DOHH2 (cell line): ENCODE measurements around the gene UTP18.
"Not testable (repeated sequence)": the region's sequence is repeated elsewhere in the genome, so short reads cannot be mapped to it uniquely, and the experiment has no call there.

ENCODE experiments used
- CTCF ChIP-seq: fragments of 200-600 bp; sonication (generic); IDR thresholded peaks from one replicate; pipeline ENCODE4 v1.5.1; 2014; ENCODE audit warnings: antibody characterized with exemption, mild to moderate bottlenecking, low read depth, low read length; ENCODE audit not compliant: poor library complexity, severe bottlenecking
- EZH2phosphoT487 ChIP-seq: fragments of 200-600 bp; sonication (generic); IDR thresholded peaks from 2 replicates; pipeline ENCODE4 v1.6.1; 2017; ENCODE audit warnings: borderline replicate concordance, mild to moderate bottlenecking, antibody characterized with exemption, low read length, moderate library complexity, mixed read lengths

- TF ChIP-seq CTCF, EZH2phosphoT487: not testable (repeated sequence)
Measured at GRCh38 chr17:51330861-51331503, 70.6 kb downstream of the UTP18 start.
